Body of pancreas (tissue), 4 donors: ENCODE data around the gene EMP2.

Source experiments
- POLR2A ChIP-seq, 3 donors: fragments of 450-650 bp; IDR thresholded peaks; one replicate each; pipeline ENCODE4 v1.6.1; 2016; ENCODE audit warnings: antibody characterized with exemption in 3 of 3, mild to moderate bottlenecking in 2 of 3
- TF ChIP-seq, protein P1 (sequence below), 7 experiments: fragments of 450-650 bp in 4 of 7; fragments of 200-600 bp in 3 of 7; sonication (generic) in 3 of 7; IDR thresholded peaks; one replicate each; pipeline ENCODE4 v1.5.1; 2016 to 2019; ENCODE audit warnings: antibody characterized with exemption in 7 of 7

GRCh38 chr16:10601444-10602408 lies 21.3 kb upstream of the EMP2 start:
- TF ChIP-seq POLR2A (IDR thresholded peaks at IDR 0.05): no peak
- TF ChIP-seq, protein P1, sequence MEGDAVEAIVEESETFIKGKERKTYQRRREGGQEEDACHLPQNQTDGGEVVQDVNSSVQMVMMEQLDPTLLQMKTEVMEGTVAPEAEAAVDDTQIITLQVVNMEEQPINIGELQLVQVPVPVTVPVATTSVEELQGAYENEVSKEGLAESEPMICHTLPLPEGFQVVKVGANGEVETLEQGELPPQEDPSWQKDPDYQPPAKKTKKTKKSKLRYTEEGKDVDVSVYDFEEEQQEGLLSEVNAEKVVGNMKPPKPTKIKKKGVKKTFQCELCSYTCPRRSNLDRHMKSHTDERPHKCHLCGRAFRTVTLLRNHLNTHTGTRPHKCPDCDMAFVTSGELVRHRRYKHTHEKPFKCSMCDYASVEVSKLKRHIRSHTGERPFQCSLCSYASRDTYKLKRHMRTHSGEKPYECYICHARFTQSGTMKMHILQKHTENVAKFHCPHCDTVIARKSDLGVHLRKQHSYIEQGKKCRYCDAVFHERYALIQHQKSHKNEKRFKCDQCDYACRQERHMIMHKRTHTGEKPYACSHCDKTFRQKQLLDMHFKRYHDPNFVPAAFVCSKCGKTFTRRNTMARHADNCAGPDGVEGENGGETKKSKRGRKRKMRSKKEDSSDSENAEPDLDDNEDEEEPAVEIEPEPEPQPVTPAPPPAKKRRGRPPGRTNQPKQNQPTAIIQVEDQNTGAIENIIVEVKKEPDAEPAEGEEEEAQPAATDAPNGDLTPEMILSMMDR (IDR thresholded peaks at IDR 0.05): no peak
